Glomerular visceral epithelial cell (primary cell): ENCODE results near the gene PRODH2.
A peak's percentile ranks its signal among the peaks of the same experiment; 100 is the strongest.
"Not testable (repeated sequence)": the region's sequence is repeated elsewhere in the genome, so short reads cannot be mapped to it uniquely, and the experiment has no call there.

Source experiments
- DNase-seq: peaks from one replicate; pipeline ENCODE4 v3.0.0-alpha.2; 2016; ENCODE audit errors: extremely low spot score

PRODH2 gene

GRCh38 chr19:35843676-35844481, 31.2 kb upstream of the PRODH2 start:
- no peak for DNase-seq

- DNase-seq: no peak
Observed at GRCh38 chr19:35842666-35843272, 30.1 kb upstream of the PRODH2 start.

- DNase-seq: no peak
Observed at GRCh38 chr19:35841961-35842595, 29.4 kb upstream of the PRODH2 start.

- not testable (repeated sequence) for DNase-seq
Observed at GRCh38 chr19:35836096-35836495, 23.5 kb upstream of the PRODH2 start.

- no peak for DNase-seq
Observed at GRCh38 chr19:35833972-35834371, 21.3 kb upstream of the PRODH2 start.

GRCh38 chr19:35832054-35832453, 19.4 kb upstream of the PRODH2 start:
- no peak for DNase-seq

- no peak for DNase-seq
Observed at GRCh38 chr19:35830986-35831385, 18.3 kb upstream of the PRODH2 start.

GRCh38 chr19:35828692-35829301, 16.2 kb upstream of the PRODH2 start:
- DNase-seq: peak; percentile 58

GRCh38 chr19:35824150-35824549, 11.5 kb upstream of the PRODH2 start:
- DNase-seq: no peak

GRCh38 chr19:35822579-35822978, 9.9 kb upstream of the PRODH2 start:
- no peak for DNase-seq

- DNase-seq: no peak
Observed at GRCh38 chr19:35818445-35818844, 5.8 kb upstream of the PRODH2 start.

- no peak for DNase-seq
Observed at GRCh38 chr19:35816846-35817245, 4.2 kb upstream of the PRODH2 start.

GRCh38 chr19:35816262-35816661, 3.6 kb upstream of the PRODH2 start:
- no peak for DNase-seq

- DNase-seq: no peak
Observed at GRCh38 chr19:35813043-35813890, 622 bp upstream of the PRODH2 start.

GRCh38 chr19:35811317-35812219, 1.1 kb downstream of the PRODH2 start:
- no peak for DNase-seq

GRCh38 chr19:35807633-35808032, 5.0 kb downstream of the PRODH2 start:
- DNase-seq: no peak

GRCh38 chr19:35806597-35806996, 6.0 kb downstream of the PRODH2 start:
- no peak for DNase-seq

- DNase-seq: no peak
Observed at GRCh38 chr19:35805526-35806102, 7.0 kb downstream of the PRODH2 start.

GRCh38 chr19:35801828-35802227, 10.8 kb downstream of the PRODH2 start:
- DNase-seq: no peak

- DNase-seq: no peak
Observed at GRCh38 chr19:35797663-35798062, 15.0 kb downstream of the PRODH2 start.
